ENCODE measurements around the gene PPOX. TPM values are rescaled to one million over a fixed set of nuclear protein-coding genes. Genes with fewer than 3 reads are reported as not detected.

Gene PPOX
- total and polyA plus RNA-seq, 11 donors = 9.7 to 24.3 (median 13.7) TPM

GRCh38 chr1:161160671-161161145 is 5.5 kb upstream of the PPOX start:
- intact Hi-C loops (cut with DNase I) = loop anchor here in 1 of 10 donors (2.0 kb wide), 1 partner anchor 64 kb away; no protein-coding TSS in a partner anchor
- TF ChIP-seq CTCF (IDR thresholded peaks at IDR 0.05) (no peak), POLR2A (IDR thresholded peaks at IDR 0.05) (no peak)
- H3K36me3 ChIP-seq = peaks cover 0 to 56% (median 44%) of the 10 kb centered on the region in 9 donors
- no peaks in the 10 kb centered on the region for H3K27me3 ChIP-seq
- peaks cover 0 to 41% (median 33%) of the 10 kb centered on the region in 12 donors for H3K4me1 ChIP-seq
- peak overlapping the region in 2 of 12 donors; percentile 87 to 97 for H3K4me3 ChIP-seq
- 94 to 97% (median 95%) methylated on average over 21 to 22 of the region's 22 CpGs for whole genome bisulfite sequencing, 4 donors
- no peak overlapping the region for H3K27ac ChIP-seq
- no peak for DNase-seq
- no peaks in the 10 kb centered on the region for H3K9me3 ChIP-seq
- ATAC-seq = no peak

DNA sequence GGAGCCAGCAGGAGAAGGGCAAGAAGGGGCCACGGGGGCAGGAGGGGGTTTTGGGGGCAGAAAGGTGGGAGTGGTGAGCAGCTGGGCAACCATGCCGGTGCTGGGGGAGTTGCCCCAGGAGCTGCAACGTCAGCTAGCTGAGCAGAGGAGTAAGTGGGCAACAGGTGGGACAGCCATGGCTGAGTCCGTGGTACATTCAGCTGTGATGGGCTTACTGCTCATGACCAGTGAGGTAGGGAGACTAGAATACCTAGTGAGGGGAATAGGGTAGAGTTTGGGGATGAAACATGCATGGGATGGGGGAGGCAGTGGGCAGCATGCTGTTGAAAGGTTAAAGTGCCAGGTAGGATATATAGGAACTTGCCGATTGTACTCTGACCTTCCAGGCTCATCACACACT is 4.6 kb upstream of the PPOX start:
- no peak overlapping the region for H3K27ac ChIP-seq
- intact Hi-C loops (cut with DNase I) = loop anchor here in 1 of 10 donors (2.0 kb wide), 1 partner anchor 63 kb away; no protein-coding TSS in a partner anchor
- no peak for DNase-seq

GRCh38 chr1:161162052-161162451 is 4.2 kb upstream of the PPOX start:
- intact Hi-C loops (cut with DNase I) = no loop called here
- WGBS, 4 donors = 50 to 70% (median 57%) methylated on average over 6 to 7 of the region's 7 CpGs

More for the DNA sequence above, 4.6 kb upstream of the PPOX start:
- peaks cover 0 to 43% (median 33%) of the 10 kb centered on the region in 12 donors for H3K4me1 ChIP-seq
- H3K4me3 ChIP-seq = no peak overlapping the region
- H3K27me3 ChIP-seq = no peaks in the 10 kb centered on the region
- peaks cover 0 to 56% (median 44%) of the 10 kb centered on the region in 9 donors for H3K36me3 ChIP-seq
- TF ChIP-seq CTCF (IDR thresholded peaks at IDR 0.05) = no peak
- TF ChIP-seq POLR2A (IDR thresholded peaks at IDR 0.05) = no peak
- no peak for ATAC-seq
- no peaks in the 10 kb centered on the region for H3K9me3 ChIP-seq
- WGBS, 4 donors = 76 to 81% (median 79%) methylated on average over 5 of the region's 5 CpGs

GRCh38 chr1:161162806-161163205 is 3.4 kb upstream of the PPOX start:
- Histone ChIP-seq H3K4me3 (no peak overlapping the region), H3K27me3 (no peaks in the 10 kb centered on the region), H3K36me3 (peaks cover 0 to 44% (median 32%) of the 10 kb centered on the region in 9 donors), H3K9me3 (no peaks in the 10 kb centered on the region), H3K4me1 (peaks cover 0 to 52% (median 43%) of the 10 kb centered on the region in 12 donors), H3K27ac (no peak overlapping the region)
- no peak for TF ChIP-seq POLR2A (IDR thresholded peaks at IDR 0.05)
- TF ChIP-seq CTCF (IDR thresholded peaks at IDR 0.05) = no peak
- ATAC-seq = no peak
- 89 to 96% (median 94%) methylated on average over 10 of the region's 10 CpGs for WGBS, 4 donors
- no peak for DNase-seq
- intact Hi-C loops (cut with DNase I) = no loop called here

More at GRCh38 chr1:161162052-161162451, 4.2 kb upstream of the PPOX start:
- ATAC-seq = no peak
- Histone ChIP-seq H3K27me3 (no peaks in the 10 kb centered on the region), H3K4me3 (no peak overlapping the region), H3K4me1 (peaks cover 0 to 47% (median 36%) of the 10 kb centered on the region in 12 donors), H3K27ac (no peak overlapping the region), H3K9me3 (no peaks in the 10 kb centered on the region), H3K36me3 (peaks cover 0 to 52% (median 40%) of the 10 kb centered on the region in 9 donors)
- TF ChIP-seq POLR2A (IDR thresholded peaks at IDR 0.05) (no peak), CTCF (IDR thresholded peaks at IDR 0.05) (no peak)
- DNase-seq = no peak
